DMS79 (cell line): Measurements from ENCODE around the gene TBCD.
A peak's percentile ranks its signal among the peaks of the same experiment; 100 is the strongest.

Experiments
- DNase-seq: peaks from one replicate; lab custom pipeline; 2025; lab: John Stamatoyannopoulos, UW

The TBCD gene

GRCh38 chr17:82751571-82752370 is at the start of gene TBCD:
TBCD (plus strand) TSS chr17:82752065; CDS start chr17:82752194, 129 bp downstream.
- DNase-seq, result peak; percentile 22

- DNase-seq, result no peak
Observed at GRCh38 chr17:82702231-82702927, 49.5 kb upstream of the TBCD start.

- DNase-seq, result no peak
Observed at GRCh38 chr17:82703036-82703745, 48.7 kb upstream of the TBCD start.

GRCh38 chr17:82703935-82704865 is 47.7 kb upstream of the TBCD start:
- no peak for DNase-seq

GRCh38 chr17:82704886-82705285 is 47.0 kb upstream of the TBCD start:
- no peak for DNase-seq

- DNase-seq, result no peak
Observed at GRCh38 chr17:82705756-82706155, 46.1 kb upstream of the TBCD start.

- no peak for DNase-seq
Observed at GRCh38 chr17:82709024-82709675, 42.7 kb upstream of the TBCD start.

- no peak for DNase-seq
Observed at GRCh38 chr17:82709676-82710498, 42.0 kb upstream of the TBCD start.

- no peak for DNase-seq
Observed at GRCh38 chr17:82710499-82711232, 41.2 kb upstream of the TBCD start.

GRCh38 chr17:82713071-82713723 is 38.7 kb upstream of the TBCD start:
- DNase-seq, result no peak

GRCh38 chr17:82716203-82717010 is 35.5 kb upstream of the TBCD start, which contains the start of gene FN3KRP:
FN3KRP (plus strand) TSS chr17:82716706; CDS start chr17:82716756, 50 bp downstream.
- DNase-seq, result peak; percentile 77

- no peak for DNase-seq
Observed at GRCh38 chr17:82718986-82719685, 32.7 kb upstream of the TBCD start.

GRCh38 chr17:82720204-82720603 is 31.7 kb upstream of the TBCD start:
- no peak for DNase-seq

- no peak for DNase-seq
Observed at GRCh38 chr17:82722341-82723013, 29.4 kb upstream of the TBCD start.

GRCh38 chr17:82723169-82723807 is 28.6 kb upstream of the TBCD start:
- no peak for DNase-seq

GRCh38 chr17:82726427-82726826 is 25.4 kb upstream of the TBCD start:
- no peak for DNase-seq
